ENCODE data around the gene TMEM19.
A peak's percentile ranks its signal among the peaks of the same experiment; 100 is the strongest.
"Not testable (repeated sequence)": the region's sequence is repeated elsewhere in the genome, so short reads cannot be mapped to it uniquely, and the experiment has no call there.

Gene TMEM19

GRCh38 chr12:71694099-71694820 is 8.4 kb downstream of the TMEM19 start:
- no peak for FAIRE-seq
- TF ChIP-seq CTCF (IDR thresholded peaks at IDR 0.05; ENCODE audit: insufficient read depth, missing control alignments): no peak
- peak; percentile 41 for DNase-seq (ENCODE audit: insufficient read length, low spot score)

- no peak for FAIRE-seq
- no peak for TF ChIP-seq CTCF (IDR thresholded peaks at IDR 0.05; ENCODE audit: insufficient read depth, missing control alignments)
- no peak for DNase-seq (ENCODE audit: insufficient read length, low spot score)
Measured at GRCh38 chr12:71695782-71696181, 9.9 kb downstream of the TMEM19 start.

GRCh38 chr12:71702181-71702580 is 16.3 kb downstream of the TMEM19 start:
- not testable (repeated sequence) for FAIRE-seq; DNase-seq (ENCODE audit: insufficient read length, low spot score)

- FAIRE-seq (no peak), DNase-seq (ENCODE audit: insufficient read length, low spot score) (no peak)
- TF ChIP-seq CTCF (IDR thresholded peaks at IDR 0.05; ENCODE audit: insufficient read depth, missing control alignments): no peak
Measured at GRCh38 chr12:71702590-71702989, 16.7 kb downstream of the TMEM19 start.

- no peak for TF ChIP-seq CTCF (IDR thresholded peaks at IDR 0.05; ENCODE audit: insufficient read depth, missing control alignments)
- no peak for DNase-seq (ENCODE audit: insufficient read length, low spot score)
- FAIRE-seq: no peak
Measured at GRCh38 chr12:71703206-71703605, 17.3 kb downstream of the TMEM19 start.

GRCh38 chr12:71704920-71705319 is 19.0 kb downstream of the TMEM19 start:
- FAIRE-seq (no peak), DNase-seq (ENCODE audit: insufficient read length, low spot score) (no peak)
- TF ChIP-seq CTCF (IDR thresholded peaks at IDR 0.05; ENCODE audit: insufficient read depth, missing control alignments): no peak

- TF ChIP-seq CTCF (IDR thresholded peaks at IDR 0.05; ENCODE audit: insufficient read depth, missing control alignments): no peak
- no peak for DNase-seq (ENCODE audit: insufficient read length, low spot score)
- no peak for FAIRE-seq
Measured at GRCh38 chr12:71708658-71709057, 22.8 kb downstream of the TMEM19 start.
